K562 (cell line): ENCODE measurements around the gene TBL1X.

Experiments used
- BHLHE40 ChIP-seq: IDR thresholded peaks from 2 replicates; pipeline ENCODE4 v1.6.1; 2011; ENCODE audit warnings: low read length, improper control_type of control experiment
- CCNT2 ChIP-seq: IDR thresholded peaks from 2 replicates; pipeline ENCODE4 v1.6.1; 2011; ENCODE audit warnings: borderline replicate concordance, low read depth, mild to moderate bottlenecking, moderate library complexity, mixed read lengths, low read length; ENCODE audit not compliant: insufficient read length; ENCODE audit errors: extremely low read depth
- CEBPB ChIP-seq: fragments of 450-650 bp; IDR thresholded peaks from 2 replicates; pipeline ENCODE4 v1.6.1; 2016; ENCODE audit warnings: missing genetic modification characterization, missing compliant biosample characterization
- HCFC1 ChIP-seq: IDR thresholded peaks from 2 replicates; pipeline ENCODE4 v1.6.1; 2012; ENCODE audit warnings: low read depth, low read length, improper control_type of control experiment
- HNRNPL ChIP-seq: fragments of 200-400 bp; formaldehyde crosslinking; IDR thresholded peaks from 2 replicates; pipeline ENCODE4 v1.6.1; 2017; ENCODE audit warnings: low read depth, mild to moderate bottlenecking, low read length
- JUN ChIP-seq, 2 experiments: sonication (generic) in 1 of 2; formaldehyde crosslinking in 1 of 2; IDR thresholded peaks; 2 replicates each; pipeline versions ENCODE4 v1.6.1 to v1.8.0; 2012 to 2022; ENCODE audit warnings: borderline replicate concordance in 2 of 2, mild to moderate bottlenecking in 2 of 2, improper control_type of control experiment in 1 of 2, low read depth in 1 of 2, low read length in 1 of 2, missing genetic modification reagents in 1 of 2
- NR2C1 ChIP-seq, 2 experiments: fragments of 450-650 bp; IDR thresholded peaks; 2 replicates each; pipeline ENCODE4 v1.6.1; 2017; ENCODE audit warnings: mild to moderate bottlenecking in 2 of 2, antibody characterized with exemption in 1 of 2, inconsistent platforms in 1 of 2, missing compliant biosample characterization in 1 of 2, missing genetic modification characterization in 1 of 2
- PHF20 ChIP-seq: fragments of 450-650 bp; IDR thresholded peaks from 2 replicates; pipeline ENCODE4 v1.6.1; 2018; ENCODE audit not compliant: partially characterized antibody
- POLR2A ChIP-seq: fragments of 450-650 bp; conservative IDR thresholded peaks from 2 replicates; pipeline ENCODE4 v1.6.1; 2016
- ZNF398 ChIP-seq: fragments of 250-450 bp; sonication (Bioruptor Pico); IDR thresholded peaks from 2 replicates; pipeline ENCODE4 v1.8.0; 2021; ENCODE audit warnings: moderate library complexity, mild to moderate bottlenecking, inconsistent platforms

- TF ChIP-seq CEBPB (tag), result no peak
- TF ChIP-seq BHLHE40, result no peak
- TF ChIP-seq CCNT2, result no peak
- TF ChIP-seq PHF20, result no peak
- TF ChIP-seq ZNF398 (CRISPR knock-in tag), result no peak
- TF ChIP-seq JUN (IDR thresholded peaks at IDR 0.05; ENCODE audit: borderline replicate concordance, low read depth, low read length), result no peak
- TF ChIP-seq JUN (CRISPR knock-in tag; IDR thresholded peaks at IDR 0.05; ENCODE audit: borderline replicate concordance), result no peak
- no peak for TF ChIP-seq HCFC1
- TF ChIP-seq HNRNPL, result no peak
- no peak for TF ChIP-seq NR2C1 (IDR thresholded peaks at IDR 0.05)
- TF ChIP-seq NR2C1 (tag; IDR thresholded peaks at IDR 0.05), result no peak
- TF ChIP-seq POLR2A, result no peak
Measured at GRCh38 chrX:9690046-9690445, 225.2 kb downstream of the TBL1X start.
